ENCODE results near the gene ITPR1.

The ITPR1 gene

GRCh38 chr3:4491855-4492207 lies 1.3 kb upstream of the ITPR1 start:
- DNase-seq (ENCODE audit: low spot score): no peak

GRCh38 chr3:4492208-4493013 lies 737 bp upstream of the ITPR1 start:
- DNase-seq (ENCODE audit: low spot score): peak; percentile 37

GRCh38 chr3:4493941-4494894 lies 1.1 kb downstream of the ITPR1 start:
- DNase-seq (ENCODE audit: low spot score): no peak

DNA sequence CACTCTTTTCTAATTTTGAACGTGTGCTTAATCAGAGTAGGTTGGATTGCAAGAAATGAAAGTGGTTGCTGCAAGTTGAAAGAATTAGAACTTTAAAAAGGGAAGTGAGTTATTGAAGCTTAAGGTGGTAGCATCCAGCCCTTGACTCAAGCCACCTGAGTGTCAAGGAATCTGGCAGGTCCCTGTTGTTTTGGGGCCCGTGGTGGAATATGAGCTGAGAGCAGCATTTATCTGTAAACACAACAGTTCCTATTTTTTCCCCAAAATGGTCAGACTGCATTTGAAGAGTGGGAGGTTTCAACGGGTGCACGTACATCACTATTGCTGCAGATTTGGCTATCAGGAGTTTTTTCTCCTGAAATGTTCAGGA lies 1.7 kb downstream of the ITPR1 start:
- no peak for DNase-seq (ENCODE audit: low spot score)

GRCh38 chr3:4495294-4496086 lies 2.3 kb downstream of the ITPR1 start:
- no peak for DNase-seq (ENCODE audit: low spot score)

- no peak for DNase-seq (ENCODE audit: low spot score)
Measured at GRCh38 chr3:4496087-4496452, 2.9 kb downstream of the ITPR1 start.

DNA sequence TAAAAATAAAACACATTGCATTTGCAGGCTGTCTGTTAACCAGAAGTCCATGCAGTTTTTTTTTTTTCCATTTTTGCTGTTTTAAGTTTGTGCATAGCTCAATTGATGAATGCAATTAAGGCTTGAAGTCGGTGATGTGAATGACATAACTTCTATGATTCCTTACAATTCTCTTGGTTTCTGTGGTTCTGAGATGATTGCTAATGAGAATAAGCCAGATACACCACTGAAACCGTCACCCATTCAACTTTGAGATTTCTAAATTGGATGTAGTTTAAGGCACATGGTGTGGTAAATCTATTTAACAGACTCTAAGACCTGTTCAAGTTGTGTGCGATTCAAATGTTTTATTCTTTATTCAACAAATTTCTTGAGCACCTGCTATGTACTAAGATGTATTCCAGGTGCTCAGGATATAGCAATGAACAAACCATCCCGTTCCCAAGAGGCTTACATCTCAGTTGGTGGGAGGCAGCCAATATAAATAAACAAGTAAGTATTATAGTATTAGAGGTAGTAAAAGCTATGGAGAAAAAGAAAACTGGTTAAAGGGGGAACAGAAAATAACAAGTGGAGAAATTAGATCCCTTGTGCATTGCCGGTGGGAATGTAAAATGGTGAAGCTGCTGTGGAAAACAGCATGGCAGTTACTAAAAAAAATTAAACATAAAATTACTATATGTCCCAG lies 4.0 kb downstream of the ITPR1 start:
- no peak for DNase-seq (ENCODE audit: low spot score)

- DNase-seq (ENCODE audit: low spot score): no peak
Measured at GRCh38 chr3:4497843-4498324, 4.7 kb downstream of the ITPR1 start.

- no peak for DNase-seq (ENCODE audit: low spot score)
Measured at GRCh38 chr3:4498446-4498845, 5.3 kb downstream of the ITPR1 start.

DNA sequence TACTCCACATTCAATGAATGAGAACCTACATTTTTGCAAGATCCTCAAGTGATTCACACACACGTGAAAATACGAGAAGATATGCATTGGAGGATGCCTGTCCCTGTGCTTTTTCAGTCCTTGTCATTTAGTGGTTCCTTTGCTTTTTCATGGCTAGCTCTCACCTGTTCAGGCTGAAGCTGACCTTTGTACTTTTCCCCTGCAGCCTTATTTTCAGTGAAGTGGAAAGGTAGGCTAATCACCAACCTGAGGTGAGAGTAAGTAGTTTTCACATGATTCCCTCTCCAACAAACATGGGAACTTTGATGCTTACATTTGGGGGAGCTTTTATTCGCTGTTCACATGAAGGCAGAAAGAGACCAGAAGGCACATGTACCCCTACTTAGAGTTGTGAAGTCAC lies 8.3 kb downstream of the ITPR1 start:
- DNase-seq (ENCODE audit: low spot score): no peak

- DNase-seq (ENCODE audit: low spot score): no peak
Measured at GRCh38 chr3:4501927-4502326, 8.8 kb downstream of the ITPR1 start.

DNA sequence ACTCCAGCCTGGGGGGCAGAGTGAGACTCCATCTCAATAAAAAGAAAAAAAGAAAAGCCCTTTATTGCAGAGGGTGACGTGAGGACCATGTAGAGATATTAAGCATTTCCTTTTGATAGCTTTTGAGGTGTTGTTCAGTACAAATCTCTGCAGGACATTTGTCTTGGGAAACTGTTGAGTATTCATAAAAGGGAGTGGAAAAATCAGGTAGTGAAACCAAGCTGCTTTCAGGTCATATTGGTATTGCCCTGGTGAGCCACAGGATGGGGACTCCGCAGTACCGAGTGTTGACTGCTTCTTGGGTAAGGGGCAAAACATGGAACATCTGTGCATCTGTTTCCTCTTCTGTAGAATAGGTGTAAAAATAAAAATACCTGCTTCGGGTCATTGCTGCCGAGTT lies 9.9 kb downstream of the ITPR1 start:
- DNase-seq (ENCODE audit: low spot score): no peak

- DNase-seq (ENCODE audit: low spot score): peak; percentile 63
Measured at GRCh38 chr3:4504340-4505261, 11.5 kb downstream of the ITPR1 start.

GRCh38 chr3:4505688-4506558 lies 12.8 kb downstream of the ITPR1 start:
- no peak for DNase-seq (ENCODE audit: low spot score)

DNA sequence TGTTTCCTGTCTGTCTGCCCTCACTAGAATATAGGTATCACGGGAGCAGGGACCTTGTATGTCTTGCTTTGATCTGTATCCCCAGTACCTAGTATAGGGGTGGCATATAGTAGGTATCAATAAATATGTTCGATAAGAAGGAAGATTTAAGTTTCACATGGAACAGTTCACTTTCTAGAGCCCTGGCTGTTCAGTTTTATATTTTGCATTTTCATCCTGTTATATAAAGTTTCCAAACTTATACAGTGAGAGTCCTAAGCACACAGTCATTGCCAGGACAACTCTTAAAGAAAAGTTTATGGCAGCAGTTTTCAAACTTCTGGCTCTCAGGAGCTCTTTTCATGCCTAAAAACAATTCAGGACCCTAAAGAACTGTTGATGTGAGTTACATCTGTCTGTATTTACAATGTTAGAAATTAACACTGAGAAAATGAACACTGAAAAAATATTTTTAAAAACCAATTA lies 13.4 kb downstream of the ITPR1 start:
- DNase-seq (ENCODE audit: low spot score): no peak

DNA sequence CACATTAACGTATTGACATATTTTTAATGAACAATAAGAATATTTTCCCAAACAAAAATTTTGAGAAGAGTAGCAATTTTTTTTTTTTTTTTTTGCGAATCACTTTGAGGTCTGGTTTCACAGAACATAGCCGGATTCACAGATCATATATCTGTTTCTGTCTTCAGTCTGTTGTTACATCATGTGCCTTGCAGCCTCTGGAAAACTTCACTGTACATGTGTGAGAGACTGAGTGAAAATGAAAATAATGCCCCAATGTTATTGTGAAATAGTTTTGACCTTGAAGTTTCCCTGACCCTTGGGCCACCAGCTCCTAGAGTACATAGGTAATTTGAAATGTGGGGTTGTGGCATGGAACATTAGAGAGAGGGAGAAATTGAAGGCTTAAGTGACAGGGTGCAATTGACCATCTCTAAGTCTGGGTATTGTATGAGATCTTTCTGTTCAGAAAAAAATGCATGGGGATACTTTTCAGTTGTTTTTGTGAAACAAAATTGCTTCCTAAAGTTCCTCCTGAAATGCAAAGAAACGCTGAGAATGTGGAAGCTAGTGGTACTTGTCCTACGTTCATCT lies 14.0 kb downstream of the ITPR1 start:
- no peak for DNase-seq (ENCODE audit: low spot score)

DNA sequence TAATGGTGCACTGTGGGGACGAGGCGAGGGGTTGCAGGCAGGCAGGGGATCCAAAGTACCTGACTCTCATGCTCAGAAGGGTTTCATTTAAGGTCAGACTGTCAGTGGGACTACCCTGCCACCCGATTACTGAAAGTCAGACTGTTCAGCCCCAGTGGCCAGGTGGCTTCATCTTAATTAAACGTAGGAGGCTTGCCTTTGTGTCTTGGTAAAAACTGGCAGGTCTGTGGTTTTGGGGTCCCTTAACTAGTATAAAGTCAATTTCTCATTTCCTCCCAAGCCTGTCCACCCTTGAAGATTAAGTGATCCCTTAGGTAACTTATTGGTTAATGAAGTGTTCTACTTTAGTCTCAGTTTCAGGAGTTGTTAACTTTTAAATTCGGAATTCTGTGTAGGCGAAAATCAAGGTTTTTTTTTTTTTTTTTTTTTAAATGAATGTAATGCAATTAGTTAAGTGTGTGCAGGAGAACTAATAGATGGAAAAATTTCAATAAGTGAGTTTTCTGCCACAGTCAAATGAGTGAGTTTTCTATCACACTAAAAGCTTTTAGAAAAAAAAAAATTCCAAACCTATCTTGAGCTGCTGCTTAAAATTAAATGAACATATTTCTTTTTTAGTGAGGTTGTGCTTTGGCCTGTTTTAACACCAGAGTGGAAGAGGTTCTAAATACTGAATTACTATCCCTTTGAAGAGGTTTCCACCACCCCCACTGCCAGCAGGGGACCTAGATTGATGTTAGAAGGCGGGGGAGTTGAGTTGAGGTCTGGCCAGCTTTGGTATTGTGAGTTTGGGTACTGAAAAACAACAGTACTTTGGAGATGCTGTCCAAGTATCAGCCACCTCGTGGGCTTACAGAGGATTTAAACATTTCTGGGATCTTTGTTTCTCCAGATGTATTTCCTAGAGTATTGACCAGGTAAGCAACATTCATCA lies 15.2 kb downstream of the ITPR1 start:
- no peak for DNase-seq (ENCODE audit: low spot score)

GRCh38 chr3:4509043-4509442 lies 15.9 kb downstream of the ITPR1 start:
- no peak for DNase-seq (ENCODE audit: low spot score)
